C4-2B (cell line): Measurements from ENCODE around the gene TCHP.
A peak's percentile ranks its signal among the peaks of the same experiment; 100 is the strongest.

ENCODE experiments used
- H3K27ac ChIP-seq: fragments of 450-650 bp; 2 replicates; pipeline ENCODE4 v1.5.1; 2017
- CTCF ChIP-seq: fragments of 450-650 bp; conservative IDR thresholded peaks from 2 replicates; pipeline ENCODE4 v1.5.1; 2017; ENCODE audit warnings: mild to moderate bottlenecking
- ZFX ChIP-seq: fragments of 450-650 bp; IDR thresholded peaks from 2 replicates; pipeline ENCODE4 v1.6.1; 2017

TCHP gene

GRCh38 chr12:109951136-109951535, 51.1 kb downstream of the TCHP start:
- no peak overlapping the region for H3K27ac ChIP-seq
- TF ChIP-seq ZFX (no peak), CTCF (no peak)

GRCh38 chr12:109951751-109952150, 51.7 kb downstream of the TCHP start:
- no peak overlapping the region for H3K27ac ChIP-seq
- TF ChIP-seq CTCF (no peak), ZFX (no peak)

- H3K27ac ChIP-seq = no peak overlapping the region
- TF ChIP-seq CTCF (no peak), ZFX (no peak)
These were observed 52.2 kb downstream of the TCHP start for GRCh38 chr12:109952160-109952858.

GRCh38 chr12:109952873-109953272, 52.8 kb downstream of the TCHP start:
- H3K27ac ChIP-seq = no peak overlapping the region
- TF ChIP-seq ZFX (no peak), CTCF (no peak)

- TF ChIP-seq ZFX = no peak
- no peak for TF ChIP-seq CTCF
- no peak overlapping the region for H3K27ac ChIP-seq
These were observed 53.6 kb downstream of the TCHP start for GRCh38 chr12:109953656-109954055.

GRCh38 chr12:109958374-109958773, 58.3 kb downstream of the TCHP start:
- TF ChIP-seq ZFX (no peak), CTCF (no peak)
- peak overlapping the region; percentile 84 for H3K27ac ChIP-seq

- TF ChIP-seq CTCF = no peak
- TF ChIP-seq ZFX = no peak
- peak overlapping the region; percentile 84 for H3K27ac ChIP-seq
These were observed 59.5 kb downstream of the TCHP start for GRCh38 chr12:109959411-109960093.
